VCaP (cell line): ENCODE measurements around the gene WFS1.

Experiments
- H3K27ac ChIP-seq: fragments of 450-650 bp; 2 replicates; pipeline ENCODE4 v1.5.1; 2017
- CTCF ChIP-seq: fragments of 450-650 bp; conservative IDR thresholded peaks from 2 replicates; pipeline ENCODE4 v1.5.1; 2017; ENCODE audit warnings: mild to moderate bottlenecking, moderate library complexity

Gene WFS1

GRCh38 chr4:6262847-6263487 lies 6.7 kb upstream of the WFS1 start:
- TF ChIP-seq CTCF = no peak
- no peak overlapping the region for H3K27ac ChIP-seq

DNA sequence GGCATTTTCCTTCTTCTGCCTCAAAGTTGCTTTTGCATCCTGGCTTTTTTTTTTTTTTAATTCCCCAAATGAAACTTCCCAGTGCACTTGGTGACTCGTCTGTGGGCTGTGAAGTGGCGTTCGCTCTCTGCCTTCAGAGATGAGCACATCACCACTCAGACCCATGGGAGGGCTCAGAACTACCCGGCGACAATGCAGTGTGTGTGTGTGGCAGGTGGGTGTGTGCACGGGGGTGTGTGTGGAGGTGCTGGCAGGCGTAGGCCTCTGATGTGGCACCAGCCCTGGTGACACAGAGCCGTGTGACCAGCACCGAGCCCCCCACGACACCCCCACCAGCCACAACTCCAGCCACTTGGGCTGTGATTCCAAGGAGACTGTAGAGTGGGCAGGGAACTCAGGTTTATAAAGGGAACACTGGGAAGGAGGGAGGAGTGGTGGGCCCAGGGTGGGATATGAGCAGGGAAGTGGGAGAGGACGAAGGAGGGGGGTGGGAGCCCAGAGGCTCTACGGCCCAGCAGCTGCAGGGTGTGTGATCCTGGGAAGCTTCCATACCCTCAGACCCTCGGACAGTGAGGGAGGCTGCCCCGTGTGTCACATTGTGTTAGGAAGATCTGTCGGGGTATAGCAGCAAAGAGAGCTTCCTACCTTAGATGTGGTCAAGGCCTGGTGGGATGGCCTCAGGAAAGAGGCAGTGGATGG lies 6.0 kb upstream of the WFS1 start:
- H3K27ac ChIP-seq = no peak overlapping the region
- TF ChIP-seq CTCF = no peak

DNA sequence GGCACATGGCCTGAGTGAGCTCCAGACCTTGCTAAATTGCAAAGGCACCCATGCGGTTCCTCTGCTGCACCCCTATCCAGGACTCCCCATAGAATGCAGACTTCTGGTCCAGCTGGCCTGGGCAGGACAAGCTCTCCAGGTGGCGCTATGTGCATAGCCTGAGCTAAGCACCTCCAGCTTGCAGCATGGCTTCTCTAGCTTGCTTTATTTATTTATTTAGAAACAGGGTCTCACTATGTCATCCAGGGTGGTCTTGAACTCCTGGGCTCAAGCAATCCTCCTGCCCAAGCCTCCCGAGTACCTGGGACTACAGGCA lies 5.5 kb upstream of the WFS1 start:
- no peak overlapping the region for H3K27ac ChIP-seq
- peak; percentile 61 for TF ChIP-seq CTCF

DNA sequence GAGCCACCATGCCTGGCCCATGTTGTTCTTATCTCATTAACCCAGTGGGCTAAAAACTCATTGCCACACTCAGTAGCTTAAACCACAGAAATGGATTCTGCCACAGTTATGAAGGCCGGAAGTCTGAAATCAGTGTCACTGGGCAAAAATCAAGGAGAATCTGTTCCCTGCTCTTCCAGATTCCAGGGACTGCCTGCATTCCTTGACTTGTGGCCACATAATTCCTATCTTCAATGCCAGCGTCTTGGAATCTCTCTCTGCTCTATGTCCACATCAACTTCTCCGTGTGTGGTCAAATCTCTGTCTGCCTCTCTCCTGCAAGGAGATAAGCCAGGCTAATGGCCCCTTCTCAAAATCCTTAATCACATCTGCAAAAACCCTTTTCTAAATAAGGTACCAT lies 4.1 kb upstream of the WFS1 start:
- no peak for TF ChIP-seq CTCF
- no peak overlapping the region for H3K27ac ChIP-seq

DNA sequence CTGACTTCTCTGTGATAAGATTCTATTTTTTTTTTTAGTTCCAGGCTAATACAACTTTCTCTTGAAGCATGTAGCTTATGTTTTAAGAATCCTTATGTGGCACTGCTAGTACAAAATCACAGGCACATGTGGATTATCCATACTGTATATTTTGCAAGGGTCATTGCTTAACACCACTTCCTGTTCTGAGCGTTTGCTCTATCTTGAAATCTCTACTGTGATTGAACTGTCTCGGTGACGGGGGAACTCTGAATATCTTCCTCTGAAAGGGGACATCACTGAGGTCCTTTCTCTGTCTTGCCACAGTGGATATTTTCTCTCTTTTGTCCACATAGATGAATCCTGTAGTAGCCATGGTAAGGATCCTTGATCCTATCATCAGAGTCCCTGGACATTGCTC lies 2.1 kb upstream of the WFS1 start:
- H3K27ac ChIP-seq = no peak overlapping the region
- TF ChIP-seq CTCF = no peak

- TF ChIP-seq CTCF = no peak
- peak overlapping the region; percentile 68 for H3K27ac ChIP-seq
These were observed 717 bp upstream of the WFS1 start for GRCh38 chr4:6268650-6269615.

- TF ChIP-seq CTCF = no peak
- peak overlapping the region; percentile 68; the same call in 1 of the 2 replicates for H3K27ac ChIP-seq
These were observed 1.0 kb downstream of the WFS1 start for GRCh38 chr4:6270636-6271121.
